C4-2B (cell line): ENCODE results near the gene CALR3.

ENCODE experiments used
- H3K27ac ChIP-seq: fragments of 450-650 bp; 2 replicates; pipeline ENCODE4 v1.5.1; 2017
- ZFX ChIP-seq: fragments of 450-650 bp; IDR thresholded peaks from 2 replicates; pipeline ENCODE4 v1.6.1; 2017
- TF ChIP-seq, protein P1 (sequence below): fragments of 450-650 bp; conservative IDR thresholded peaks from 2 replicates; pipeline ENCODE4 v1.5.1; 2017; ENCODE audit warnings: mild to moderate bottlenecking

The CALR3 gene, protein sequence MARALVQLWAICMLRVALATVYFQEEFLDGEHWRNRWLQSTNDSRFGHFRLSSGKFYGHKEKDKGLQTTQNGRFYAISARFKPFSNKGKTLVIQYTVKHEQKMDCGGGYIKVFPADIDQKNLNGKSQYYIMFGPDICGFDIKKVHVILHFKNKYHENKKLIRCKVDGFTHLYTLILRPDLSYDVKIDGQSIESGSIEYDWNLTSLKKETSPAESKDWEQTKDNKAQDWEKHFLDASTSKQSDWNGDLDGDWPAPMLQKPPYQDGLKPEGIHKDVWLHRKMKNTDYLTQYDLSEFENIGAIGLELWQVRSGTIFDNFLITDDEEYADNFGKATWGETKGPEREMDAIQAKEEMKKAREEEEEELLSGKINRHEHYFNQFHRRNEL

DNA sequence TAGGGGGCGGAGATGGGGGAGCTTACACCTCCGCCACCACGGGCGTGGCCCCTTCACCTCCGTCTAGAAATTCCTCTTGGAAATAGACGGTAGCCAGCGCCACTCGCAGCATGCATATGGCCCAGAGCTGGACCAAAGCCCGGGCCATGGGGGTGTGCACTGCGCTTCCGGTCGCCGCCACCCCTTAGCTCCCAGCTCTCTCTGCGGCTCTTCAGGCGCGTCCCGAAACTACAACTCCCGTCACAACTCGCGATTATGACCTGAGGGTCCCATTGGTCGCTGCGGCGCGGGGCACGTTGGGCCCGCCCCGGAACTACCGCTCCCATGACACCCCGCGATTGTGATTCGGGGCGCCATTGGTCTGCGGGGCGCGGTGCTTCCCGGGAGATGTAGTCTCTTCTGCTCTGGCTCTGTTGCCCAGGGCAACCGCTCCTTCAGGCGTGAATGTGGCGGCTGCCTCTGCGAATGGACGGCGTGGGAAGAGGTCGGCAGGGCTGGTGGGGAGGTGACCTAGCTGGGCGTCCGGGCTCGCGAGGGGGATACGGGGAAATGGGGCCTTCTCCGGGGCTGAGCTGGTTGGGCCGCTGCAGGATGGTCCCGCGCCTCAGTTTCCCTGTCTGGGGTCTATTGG, at the start of gene CALR3, which contains the start of gene C19orf44:
Gene CALR3 (minus strand): TSS at position 186 of the 631 bp plus-strand sequence. CDS start 38 bp downstream, at position 148.
Gene C19orf44 (plus strand): TSS at position 413 of the 631 bp plus-strand sequence. CDS start 4,399 bp downstream, outside the sequence.
- peak within 1 kb of the TSS; percentile 72 for H3K27ac ChIP-seq
- TF ChIP-seq, protein P1, sequence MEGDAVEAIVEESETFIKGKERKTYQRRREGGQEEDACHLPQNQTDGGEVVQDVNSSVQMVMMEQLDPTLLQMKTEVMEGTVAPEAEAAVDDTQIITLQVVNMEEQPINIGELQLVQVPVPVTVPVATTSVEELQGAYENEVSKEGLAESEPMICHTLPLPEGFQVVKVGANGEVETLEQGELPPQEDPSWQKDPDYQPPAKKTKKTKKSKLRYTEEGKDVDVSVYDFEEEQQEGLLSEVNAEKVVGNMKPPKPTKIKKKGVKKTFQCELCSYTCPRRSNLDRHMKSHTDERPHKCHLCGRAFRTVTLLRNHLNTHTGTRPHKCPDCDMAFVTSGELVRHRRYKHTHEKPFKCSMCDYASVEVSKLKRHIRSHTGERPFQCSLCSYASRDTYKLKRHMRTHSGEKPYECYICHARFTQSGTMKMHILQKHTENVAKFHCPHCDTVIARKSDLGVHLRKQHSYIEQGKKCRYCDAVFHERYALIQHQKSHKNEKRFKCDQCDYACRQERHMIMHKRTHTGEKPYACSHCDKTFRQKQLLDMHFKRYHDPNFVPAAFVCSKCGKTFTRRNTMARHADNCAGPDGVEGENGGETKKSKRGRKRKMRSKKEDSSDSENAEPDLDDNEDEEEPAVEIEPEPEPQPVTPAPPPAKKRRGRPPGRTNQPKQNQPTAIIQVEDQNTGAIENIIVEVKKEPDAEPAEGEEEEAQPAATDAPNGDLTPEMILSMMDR, result no peak
- TF ChIP-seq ZFX, result peak; percentile 48; the same call in 1 of the 2 replicates

DNA sequence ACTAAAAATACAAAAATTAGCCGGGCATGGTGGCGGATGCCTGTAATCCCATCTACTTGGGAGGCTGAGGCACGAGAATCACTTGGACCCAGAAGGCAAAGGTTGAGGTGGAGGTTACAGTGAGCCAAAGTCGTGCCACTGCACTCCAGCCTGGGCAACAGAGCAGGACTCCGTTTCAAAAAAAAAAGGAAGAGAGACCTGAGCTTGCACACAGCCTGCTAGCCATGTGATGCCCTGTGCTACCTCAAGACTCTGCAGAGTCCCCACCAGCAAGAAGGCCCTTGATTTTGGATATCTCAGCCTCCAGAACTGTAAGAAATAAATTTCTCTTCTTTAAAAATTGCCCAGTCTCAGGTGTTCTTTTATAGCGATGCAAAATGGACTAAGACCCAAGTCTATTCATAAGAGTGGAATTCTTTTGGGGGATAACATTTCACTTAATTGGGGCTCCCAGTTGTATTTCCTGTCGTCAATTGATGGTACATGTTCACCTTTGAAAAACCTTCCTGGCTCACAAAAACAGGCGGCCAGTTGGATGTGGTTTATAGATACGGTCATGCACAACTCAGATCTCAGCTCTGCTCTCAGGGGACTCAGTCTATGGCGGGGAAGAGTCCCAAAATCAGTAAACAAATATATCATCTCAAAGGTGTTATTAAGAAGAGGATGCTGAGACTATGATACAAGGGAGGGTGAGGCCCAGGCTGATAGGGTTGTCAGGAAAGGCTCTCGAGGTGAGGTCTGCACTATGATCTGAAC, 48.7 kb upstream of the CALR3 start:
- no peak for TF ChIP-seq ZFX
- TF ChIP-seq, protein P1, result no peak
- no peak overlapping the region for H3K27ac ChIP-seq

DNA sequence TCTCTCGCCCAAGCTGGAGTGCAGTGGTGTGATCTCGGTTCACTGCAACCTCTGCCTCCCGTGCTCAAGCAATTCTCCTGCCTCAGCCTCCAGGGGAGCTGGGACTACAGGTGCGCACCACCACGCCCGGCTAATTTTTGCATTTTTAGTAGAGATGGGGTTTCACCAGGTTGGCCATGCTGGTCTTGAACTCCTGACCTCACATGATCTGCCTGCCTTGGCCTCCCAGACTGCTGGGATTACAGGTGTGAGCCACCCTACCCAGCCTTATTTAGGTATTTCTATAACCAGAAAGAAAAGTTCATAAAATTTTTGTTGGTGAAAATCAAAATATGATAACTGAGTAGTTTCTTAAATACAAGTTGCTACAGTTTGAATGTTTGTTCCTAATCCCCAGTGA, 47.8 kb upstream of the CALR3 start:
- H3K27ac ChIP-seq, result peak overlapping the region; percentile 94

DNA sequence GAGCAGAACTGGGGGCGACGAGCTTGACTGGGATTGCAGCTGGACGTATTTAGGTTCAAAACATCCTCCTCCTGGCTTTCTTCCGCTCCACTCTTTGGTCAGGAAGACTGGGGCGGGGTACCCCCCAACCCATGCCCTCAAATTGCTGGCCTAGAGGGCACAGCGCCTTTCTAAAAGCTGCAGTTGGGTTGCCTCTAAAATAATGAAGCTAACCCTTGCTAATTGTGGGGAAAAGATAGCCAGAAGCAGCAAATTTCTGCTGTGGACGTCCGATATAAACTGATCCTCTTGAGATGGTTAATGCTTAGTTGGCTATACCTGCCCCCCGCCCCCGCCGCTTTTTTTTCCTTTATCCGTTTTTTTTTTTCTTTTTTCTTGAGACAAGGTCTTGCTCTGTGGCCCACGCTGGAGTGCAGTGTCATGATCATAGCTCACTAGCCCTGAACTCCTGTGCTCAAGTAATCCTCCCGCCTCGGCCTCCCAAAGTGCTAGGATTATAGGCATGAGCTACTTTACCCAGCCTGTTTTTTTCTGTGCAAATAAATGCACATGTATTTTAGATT, 47.0 kb upstream of the CALR3 start:
- H3K27ac ChIP-seq, result peak overlapping the region; percentile 94
- TF ChIP-seq, protein P1, result no peak
- no peak for TF ChIP-seq ZFX

DNA sequence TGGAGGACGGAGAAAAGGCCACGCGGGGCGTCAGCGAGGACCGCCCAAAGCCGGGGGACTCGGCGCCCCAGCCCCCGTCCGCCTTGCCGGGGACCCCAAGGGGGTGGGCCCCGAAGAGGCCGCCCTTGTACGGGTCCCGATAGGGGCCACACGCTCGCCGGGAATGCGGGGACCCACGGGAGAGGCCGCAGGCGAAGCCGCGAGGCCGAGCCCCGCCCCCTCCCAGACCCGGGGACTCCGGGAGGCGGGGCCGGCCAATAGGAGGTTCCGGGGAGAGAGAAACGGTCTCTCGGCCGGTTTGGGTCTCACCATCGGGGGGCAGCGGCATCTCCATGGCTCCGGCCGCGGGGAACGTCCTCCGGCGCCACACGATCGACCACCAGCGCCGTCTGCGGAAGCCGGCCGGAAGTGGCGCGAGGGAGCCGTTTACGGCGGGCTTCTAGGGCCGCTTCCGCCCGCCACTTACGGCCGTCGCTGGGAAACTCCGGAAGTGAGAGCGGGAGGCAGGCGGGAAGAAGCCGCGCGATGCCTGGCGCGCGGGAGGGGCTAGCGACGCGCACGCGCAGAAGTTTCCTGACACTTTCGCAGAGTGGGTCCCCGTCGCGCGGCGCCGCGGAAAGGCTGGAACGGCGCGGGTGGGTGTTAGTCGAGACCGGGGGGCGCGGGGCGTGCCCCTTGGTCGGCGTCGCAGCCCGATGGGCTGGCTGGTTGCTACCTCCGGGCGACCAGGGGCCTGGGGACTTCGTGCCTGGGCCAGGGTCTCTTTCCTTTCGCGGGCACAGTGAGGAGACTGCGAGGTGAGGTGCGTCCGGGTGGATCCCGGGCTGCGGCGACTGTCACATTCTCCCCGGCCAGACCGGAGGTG, 46.3 kb upstream of the CALR3 start, which contains the start of gene CHERP:
Gene CHERP (minus strand): TSS at position 393 of the 865 bp plus-strand sequence. CDS start 59 bp downstream, at position 334.
- H3K27ac ChIP-seq, result peak within 1 kb of the TSS; percentile 94
- TF ChIP-seq ZFX, result peak; percentile 90; the same call in 1 of the 2 replicates
- TF ChIP-seq, protein P1, result no peak

DNA sequence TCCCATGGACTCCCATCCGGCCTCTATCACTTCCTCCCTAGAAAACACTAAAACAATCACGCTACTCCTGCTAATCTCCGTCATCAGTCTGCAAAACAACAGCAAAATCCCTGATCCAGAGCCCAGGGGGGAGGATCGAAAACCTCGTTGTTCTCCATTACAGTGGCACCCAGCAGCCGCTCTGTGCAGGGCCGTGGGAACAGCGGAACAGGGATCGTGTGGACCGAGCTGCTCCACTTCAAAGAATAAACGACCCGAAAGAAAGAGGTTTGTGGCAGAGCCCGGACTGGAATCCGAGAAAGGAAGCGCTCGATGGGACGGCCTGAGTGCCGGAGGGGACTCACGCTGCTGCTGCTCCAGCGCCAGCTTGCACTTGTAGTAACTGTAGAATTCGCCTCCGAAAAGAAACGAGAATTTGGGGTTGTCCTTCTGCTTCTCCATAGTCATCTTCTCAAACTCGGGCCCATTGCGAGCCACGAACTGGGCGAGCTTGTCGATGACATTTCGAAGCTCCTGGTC, 45.6 kb upstream of the CALR3 start:
- H3K27ac ChIP-seq, result peak overlapping the region; percentile 94
- TF ChIP-seq ZFX, result no peak
- TF ChIP-seq, protein P1, result no peak
